Thyroid gland (tissue), 4 donors: ENCODE measurements around the gene TPRG1. TPM values are rescaled to one million over a fixed set of nuclear protein-coding genes. Genes with fewer than 3 reads are reported as not detected.

Experiments used
- DNase-seq, 2 donors: peaks; one replicate each; pipeline ENCODE4 v3.0.0-alpha.2; 2019
- H3K27ac ChIP-seq, 3 donors: fragments of 200-600 bp; sonication (generic); 1 replicate in 2 of 3; 2 replicates in 1 of 3; pipeline ENCODE4 v1.5.1; 2016 to 2019; ENCODE audit warnings: mild to moderate bottlenecking in 1 of 3, moderate library complexity in 1 of 3
- H3K27me3 ChIP-seq: fragments of 200-600 bp; sonication (generic); one replicate; pipeline ENCODE4 v1.5.1; 2019
- H3K36me3 ChIP-seq, 2 donors: fragments of 200-600 bp; sonication (generic); one replicate each; pipeline ENCODE4 v1.5.1; 2016 to 2019
- H3K4me1 ChIP-seq, 2 donors: fragments of 200-600 bp; sonication (generic); one replicate each; pipeline ENCODE4 v1.5.1; 2017 to 2019
- H3K4me3 ChIP-seq, 3 donors: fragments of 200-600 bp; sonication (generic); replicated peaks in 1 of 3; 1 replicate in 2 of 3; 2 replicates in 1 of 3; pipeline ENCODE4 v1.5.1; 2016; ENCODE audit warnings: mild to moderate bottlenecking in 1 of 3
- H3K9me3 ChIP-seq: fragments of 200-600 bp; sonication (generic); one replicate; pipeline ENCODE4 v1.5.1; 2017
- POLR2A ChIP-seq, 2 donors: fragments of 450-650 bp; IDR thresholded peaks; one replicate each; pipeline ENCODE4 v1.6.1; 2017; ENCODE audit warnings: antibody characterized with exemption in 2 of 2, mild to moderate bottlenecking in 2 of 2, moderate library complexity in 1 of 2
- WGBS, 2 donors: methylation state at CpG; one replicate each; pipeline ENCODE4 v1.1.5; 2017; 5-methylcytosine and 5-hydroxymethylcytosine counted together
- intact Hi-C: fragments of 100-400 bp; cut with DNase I; formaldehyde crosslinking; loops from one replicate; pipeline ENCODE4 v1.15.1; 2023
- total RNA-seq, 4 donors: library from RNA; depleted of rRNA; stranded (reverse); fragments of >200 nt; gene quantifications; one replicate each; pipeline ENCODE4 v1.2.3, GENCODE V29; 2016
- TF ChIP-seq, protein P1 (sequence below), 6 experiments: fragments of 200-600 bp in 3 of 6; fragments of 450-650 bp in 3 of 6; sonication (generic) in 3 of 6; IDR thresholded peaks; one replicate each; pipeline ENCODE4 v1.5.1; 2016 to 2019; ENCODE audit warnings: antibody characterized with exemption in 6 of 6, mild to moderate bottlenecking in 2 of 6, inconsistent platforms in 1 of 6, moderate library complexity in 1 of 6

The TPRG1 gene
- total RNA-seq, 4 donors from 2014 or later: 2.0 to 10.5 (median 5.7) TPM

DNA sequence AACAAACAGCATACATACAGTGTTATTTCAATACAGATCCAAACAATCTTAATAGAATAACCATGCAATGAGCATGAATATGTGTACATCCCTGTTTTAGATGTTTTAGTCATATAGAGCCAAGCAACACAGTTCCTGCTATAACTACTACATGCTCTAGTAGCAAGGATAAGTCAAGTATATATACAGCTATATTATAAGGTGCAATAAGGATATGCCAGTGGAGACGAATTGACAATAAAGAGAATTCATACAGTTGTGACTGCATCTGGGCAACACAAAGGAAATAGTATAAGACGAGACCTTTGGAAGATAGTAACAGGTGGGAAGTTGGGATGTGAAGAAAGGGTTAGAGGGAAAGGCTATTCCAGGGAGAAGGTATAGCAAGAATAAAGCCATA, 103.4 kb downstream of the TPRG1 start:
- DNase-seq: no peak
- Histone ChIP-seq H3K27me3 (no peaks in the 10 kb centered on the region), H3K4me1 (no peaks in the 10 kb centered on the region), H3K9me3 (no peaks in the 10 kb centered on the region), H3K4me3 (no peak overlapping the region), H3K27ac (no peak overlapping the region), H3K36me3 (no peaks in the 10 kb centered on the region)
- WGBS, 2 donors: 93 to 97% methylated on average over 2 of the region's 2 CpGs
- intact Hi-C loops: no loop called here
- no peak for TF ChIP-seq POLR2A (IDR thresholded peaks at IDR 0.05)
- TF ChIP-seq, protein P1, sequence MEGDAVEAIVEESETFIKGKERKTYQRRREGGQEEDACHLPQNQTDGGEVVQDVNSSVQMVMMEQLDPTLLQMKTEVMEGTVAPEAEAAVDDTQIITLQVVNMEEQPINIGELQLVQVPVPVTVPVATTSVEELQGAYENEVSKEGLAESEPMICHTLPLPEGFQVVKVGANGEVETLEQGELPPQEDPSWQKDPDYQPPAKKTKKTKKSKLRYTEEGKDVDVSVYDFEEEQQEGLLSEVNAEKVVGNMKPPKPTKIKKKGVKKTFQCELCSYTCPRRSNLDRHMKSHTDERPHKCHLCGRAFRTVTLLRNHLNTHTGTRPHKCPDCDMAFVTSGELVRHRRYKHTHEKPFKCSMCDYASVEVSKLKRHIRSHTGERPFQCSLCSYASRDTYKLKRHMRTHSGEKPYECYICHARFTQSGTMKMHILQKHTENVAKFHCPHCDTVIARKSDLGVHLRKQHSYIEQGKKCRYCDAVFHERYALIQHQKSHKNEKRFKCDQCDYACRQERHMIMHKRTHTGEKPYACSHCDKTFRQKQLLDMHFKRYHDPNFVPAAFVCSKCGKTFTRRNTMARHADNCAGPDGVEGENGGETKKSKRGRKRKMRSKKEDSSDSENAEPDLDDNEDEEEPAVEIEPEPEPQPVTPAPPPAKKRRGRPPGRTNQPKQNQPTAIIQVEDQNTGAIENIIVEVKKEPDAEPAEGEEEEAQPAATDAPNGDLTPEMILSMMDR (IDR thresholded peaks at IDR 0.05): no peak

GRCh38 chr3:189275852-189276251, 104.1 kb downstream of the TPRG1 start:
- intact Hi-C loops: no loop called here
- Histone ChIP-seq H3K9me3 (no peaks in the 10 kb centered on the region), H3K36me3 (no peaks in the 10 kb centered on the region), H3K27ac (no peak overlapping the region), H3K4me1 (no peaks in the 10 kb centered on the region), H3K4me3 (no peak overlapping the region), H3K27me3 (no peaks in the 10 kb centered on the region)
- DNase-seq: no peak
- no peak for TF ChIP-seq POLR2A (IDR thresholded peaks at IDR 0.05)
- TF ChIP-seq, protein P1 (IDR thresholded peaks at IDR 0.05): no peak
- 73 to 79% methylated on average over 2 of the region's 2 CpGs for WGBS, 2 donors

DNA sequence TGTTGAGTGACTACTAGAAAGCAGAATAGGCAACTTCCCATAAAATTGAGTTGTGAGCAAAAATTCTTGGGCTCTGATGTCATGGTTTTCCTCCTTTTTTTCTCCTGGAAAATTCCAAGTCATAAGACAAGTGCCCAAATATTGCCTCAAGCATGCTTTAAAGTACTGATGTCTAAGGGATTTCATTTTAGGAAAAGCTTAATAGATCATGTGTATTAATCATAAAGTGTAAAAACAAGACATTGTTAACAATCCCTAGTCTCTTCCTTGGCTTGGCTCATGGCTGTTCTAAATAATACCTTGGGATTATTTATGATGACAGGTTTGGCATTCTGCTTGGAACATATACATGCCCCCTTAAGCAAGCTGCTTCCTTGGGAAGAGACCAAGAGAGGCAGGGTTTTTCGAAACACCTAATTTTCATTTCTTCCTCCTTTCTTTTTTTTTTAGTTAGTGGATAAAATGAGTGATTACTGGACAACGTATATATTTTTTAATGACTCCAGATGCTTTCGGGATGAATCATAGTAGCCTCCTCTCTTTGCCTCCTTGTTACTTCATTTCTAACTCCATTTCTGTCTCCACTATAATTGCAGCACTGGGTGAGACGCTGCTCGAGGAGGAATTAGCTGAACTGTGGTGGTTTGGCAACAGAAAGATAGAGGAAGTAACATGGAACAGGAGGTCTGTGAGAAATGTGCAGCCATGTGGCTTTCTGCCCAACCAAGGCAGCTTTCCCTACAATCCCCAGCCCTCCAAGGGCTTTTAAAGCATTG, 104.9 kb downstream of the TPRG1 start:
- no peaks in the 10 kb centered on the region for H3K9me3 ChIP-seq
- no peaks in the 10 kb centered on the region for H3K4me1 ChIP-seq
- 63 to 76% methylated on average over 5 of the region's 5 CpGs for WGBS, 2 donors
- no peaks in the 10 kb centered on the region for H3K27me3 ChIP-seq
- intact Hi-C loops: no loop called here
- no peak overlapping the region for H3K27ac ChIP-seq
- H3K4me3 ChIP-seq: no peak overlapping the region
- no peak for TF ChIP-seq POLR2A (IDR thresholded peaks at IDR 0.05)
- TF ChIP-seq, protein P1 (IDR thresholded peaks at IDR 0.05): no peak
- DNase-seq: no peak
- H3K36me3 ChIP-seq: no peaks in the 10 kb centered on the region

DNA sequence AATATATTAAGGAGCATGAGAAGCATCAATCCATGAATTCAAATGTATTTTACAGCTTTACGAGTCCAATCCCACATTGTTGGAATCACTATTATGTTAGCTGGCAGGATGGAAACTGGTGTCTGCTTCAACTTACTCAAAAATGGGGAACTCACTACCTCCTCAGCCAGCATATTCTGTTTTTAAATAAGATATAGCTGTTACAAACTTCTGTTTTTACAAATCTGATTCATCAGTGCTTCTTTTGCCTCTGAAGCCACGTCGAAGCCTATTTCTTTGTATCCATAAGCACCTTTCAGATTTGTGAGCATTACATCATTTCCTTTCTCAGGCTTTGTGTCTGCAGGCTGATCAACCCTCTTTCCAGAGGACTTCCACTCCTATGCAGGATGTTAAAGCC, 105.9 kb downstream of the TPRG1 start:
- no peak for TF ChIP-seq POLR2A (IDR thresholded peaks at IDR 0.05)
- TF ChIP-seq, protein P1 (IDR thresholded peaks at IDR 0.05): no peak
- Histone ChIP-seq H3K9me3 (no peaks in the 10 kb centered on the region), H3K27ac (no peak overlapping the region), H3K36me3 (no peaks in the 10 kb centered on the region), H3K4me3 (no peak overlapping the region), H3K27me3 (no peaks in the 10 kb centered on the region), H3K4me1 (no peaks in the 10 kb centered on the region)
- WGBS, 2 donors: 80 to 81% methylated on average over 3 of the region's 3 CpGs
- intact Hi-C loops: no loop called here
- DNase-seq: no peak

DNA sequence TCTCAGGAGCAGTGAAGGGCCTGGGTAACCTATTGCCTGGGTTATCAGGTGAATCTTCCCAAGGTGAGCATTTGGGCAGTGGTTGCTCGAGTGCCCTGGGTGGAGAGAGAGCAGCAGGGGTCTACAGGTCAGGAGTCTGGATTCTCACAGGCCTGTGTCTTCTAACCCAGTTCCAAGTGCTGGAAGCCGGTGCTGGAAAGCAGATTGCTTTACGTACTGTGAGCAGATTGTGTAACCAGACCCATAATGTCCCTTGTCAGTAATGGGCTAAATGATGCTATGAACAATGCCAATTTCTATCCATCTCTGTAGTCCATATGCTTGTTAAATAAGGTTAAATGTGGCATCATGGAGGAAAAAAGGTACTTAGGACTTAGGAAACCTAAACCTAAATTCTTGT, 106.5 kb downstream of the TPRG1 start:
- TF ChIP-seq, protein P1 (IDR thresholded peaks at IDR 0.05): no peak
- TF ChIP-seq POLR2A (IDR thresholded peaks at IDR 0.05): no peak
- intact Hi-C loops: no loop called here
- H3K4me1 ChIP-seq: no peaks in the 10 kb centered on the region
- H3K27ac ChIP-seq: no peak overlapping the region
- no peak overlapping the region for H3K4me3 ChIP-seq
- H3K9me3 ChIP-seq: no peaks in the 10 kb centered on the region
- 94% methylated on average over 3 of the region's 3 CpGs for WGBS, 2 donors
- no peaks in the 10 kb centered on the region for H3K36me3 ChIP-seq
- DNase-seq: no peak
- H3K27me3 ChIP-seq: no peaks in the 10 kb centered on the region
